RWPE1 (cell line): ENCODE data around the gene NRP2.

Source experiments
- CTCF ChIA-PET: fragments of 350-600 bp; sonication (Branson Sonifier 250); formaldehyde crosslinking; extraction: SDS; loops from one replicate; lab custom pipeline; 2021; lab: Yijun Ruan, JAX
- POLR2A ChIA-PET: fragments of 400-600 bp; formaldehyde crosslinking; extraction: SDS; loops from one replicate; lab custom pipeline; 2020; ENCODE audit warnings: antibody characterized with exemption; ENCODE audit not compliant: low non-redundant PET; lab: Yijun Ruan, JAX
- DNase-seq: peaks from one replicate; pipeline ENCODE4 v3.0.0; 2012; ENCODE audit warnings: low spot score
- H3K27ac ChIP-seq: fragments of 450-650 bp; 2 replicates; pipeline ENCODE4 v1.5.1; 2017
- CTCF ChIP-seq: fragments of 450-650 bp; conservative IDR thresholded peaks from 2 replicates; pipeline ENCODE4 v1.5.1; 2017; ENCODE audit warnings: low read depth, mild to moderate bottlenecking

Gene NRP2

GRCh38 chr2:205717175-205717846, 35.0 kb downstream of the NRP2 start:
- H3K27ac ChIP-seq, result no peak overlapping the region
- no peak for DNase-seq
- TF ChIP-seq CTCF, result no peak
- POLR2A ChIA-PET, result no interaction called here
- CTCF ChIA-PET, result no interaction called here

GRCh38 chr2:205717999-205718398, 35.7 kb downstream of the NRP2 start:
- CTCF ChIA-PET, result interaction anchor here (0.6 kb wide), 1 partner anchor 967 kb away, joined by 3 read pairs; no protein-coding TSS in a partner anchor
- POLR2A ChIA-PET, result no interaction called here
- TF ChIP-seq CTCF, result no peak
- no peak for DNase-seq
- no peak overlapping the region for H3K27ac ChIP-seq

- no peak for DNase-seq
- ChIA-PET CTCF (no interaction called here), POLR2A (no interaction called here)
- TF ChIP-seq CTCF, result no peak
- no peak overlapping the region for H3K27ac ChIP-seq
Observed at GRCh38 chr2:205719847-205720246, 37.5 kb downstream of the NRP2 start.

GRCh38 chr2:205720451-205720902, 38.2 kb downstream of the NRP2 start:
- DNase-seq, result no peak
- POLR2A ChIA-PET, result no interaction called here
- TF ChIP-seq CTCF, result no peak
- CTCF ChIA-PET, result no interaction called here
- no peak overlapping the region for H3K27ac ChIP-seq

- ChIA-PET POLR2A (no interaction called here), CTCF (no interaction called here)
- DNase-seq, result no peak
- no peak for TF ChIP-seq CTCF
- H3K27ac ChIP-seq, result no peak overlapping the region
Observed at GRCh38 chr2:205721057-205721449, 38.8 kb downstream of the NRP2 start.

GRCh38 chr2:205722283-205722918, 40.1 kb downstream of the NRP2 start:
- ChIA-PET CTCF (no interaction called here), POLR2A (no interaction called here)
- no peak for DNase-seq
- no peak overlapping the region for H3K27ac ChIP-seq
- no peak for TF ChIP-seq CTCF
